HuH-7 (cell line): ENCODE data around the gene CCND1.

Experiments used
- DNase-seq: peaks from one replicate; pipeline ENCODE4 v3.0.0; 2011; ENCODE audit warnings: low spot score

CCND1 gene

DNA sequence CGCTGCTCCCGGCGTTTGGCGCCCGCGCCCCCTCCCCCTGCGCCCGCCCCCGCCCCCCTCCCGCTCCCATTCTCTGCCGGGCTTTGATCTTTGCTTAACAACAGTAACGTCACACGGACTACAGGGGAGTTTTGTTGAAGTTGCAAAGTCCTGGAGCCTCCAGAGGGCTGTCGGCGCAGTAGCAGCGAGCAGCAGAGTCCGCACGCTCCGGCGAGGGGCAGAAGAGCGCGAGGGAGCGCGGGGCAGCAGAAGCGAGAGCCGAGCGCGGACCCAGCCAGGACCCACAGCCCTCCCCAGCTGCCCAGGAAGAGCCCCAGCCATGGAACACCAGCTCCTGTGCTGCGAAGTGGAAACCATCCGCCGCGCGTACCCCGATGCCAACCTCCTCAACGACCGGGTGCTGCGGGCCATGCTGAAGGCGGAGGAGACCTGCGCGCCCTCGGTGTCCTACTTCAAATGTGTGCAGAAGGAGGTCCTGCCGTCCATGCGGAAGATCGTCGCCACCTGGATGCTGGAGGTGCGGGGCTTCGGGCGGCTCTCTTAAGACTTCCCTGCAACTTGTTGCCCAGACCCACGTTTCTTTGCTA, at the start of gene CCND1:
TSS of gene CCND1 (plus strand) at position 162 of the 587 bp plus-strand sequence. CDS start at position 320, 158 bp downstream.
- DNase-seq, result peak; percentile 99

- DNase-seq, result no peak
Measured at GRCh38 chr11:69592986-69593650, 47.8 kb upstream of the CCND1 start.

- no peak for DNase-seq
Measured at GRCh38 chr11:69593851-69594250, 47.1 kb upstream of the CCND1 start.

DNA sequence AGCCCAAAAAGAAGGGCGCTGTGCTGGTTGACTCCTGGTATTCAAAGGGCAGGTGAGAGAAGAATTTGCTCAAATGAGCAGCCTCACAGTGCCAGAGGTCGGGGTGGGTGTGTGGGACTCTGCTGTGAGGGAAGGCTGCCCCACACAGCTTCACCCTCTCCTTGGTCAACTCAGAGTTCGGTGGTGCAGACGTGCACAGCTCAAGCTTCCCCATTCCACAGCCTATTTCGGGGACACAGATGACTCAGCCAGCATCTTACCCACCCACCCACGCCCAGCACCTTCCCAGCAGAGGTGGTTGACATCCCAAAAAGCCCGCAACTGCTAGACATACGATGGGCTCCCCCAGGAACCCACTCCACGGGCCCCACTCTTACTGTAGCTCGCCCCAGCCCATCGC, 46.5 kb upstream of the CCND1 start:
- no peak for DNase-seq

- DNase-seq, result no peak
Measured at GRCh38 chr11:69595805-69596665, 44.9 kb upstream of the CCND1 start.

DNA sequence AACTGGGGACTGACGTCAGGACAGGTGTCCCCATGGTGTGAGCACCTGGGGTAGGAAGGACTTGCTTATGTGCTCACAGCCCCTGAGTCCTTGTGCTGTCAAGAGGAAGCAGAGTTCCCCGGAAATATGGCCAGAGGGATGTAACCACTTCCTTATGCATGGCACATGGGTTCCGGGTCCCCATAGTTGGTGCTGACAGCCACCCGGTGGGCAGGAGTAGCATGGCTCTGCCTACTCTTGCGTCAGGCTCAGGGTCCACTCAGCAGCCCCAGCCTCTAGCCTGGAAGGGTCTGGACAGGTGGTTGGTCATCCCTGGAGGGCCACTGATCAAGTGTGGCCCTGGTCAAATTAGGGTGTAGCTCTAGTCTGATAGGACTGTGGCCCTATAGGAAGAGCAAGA, 42.8 kb upstream of the CCND1 start:
- no peak for DNase-seq

DNA sequence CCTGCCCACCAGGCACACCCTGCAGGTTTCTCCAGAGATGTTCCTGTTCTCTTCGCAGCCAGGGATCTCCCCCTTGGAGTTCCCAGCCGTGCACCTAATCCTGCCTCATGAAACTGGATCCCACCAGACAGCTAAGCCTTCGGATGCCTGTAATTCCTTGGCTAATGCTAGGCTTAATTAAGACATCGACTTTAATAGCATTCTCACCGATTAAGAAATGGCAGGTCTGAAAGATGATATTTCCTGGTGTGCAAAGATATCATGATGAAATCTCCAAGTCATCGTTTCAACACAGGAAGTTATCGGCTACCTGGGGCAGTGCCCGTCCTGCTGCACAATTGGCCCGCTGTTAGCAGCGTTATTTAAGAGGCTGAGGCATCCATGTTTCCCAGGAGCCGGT, 41.5 kb upstream of the CCND1 start:
- DNase-seq, result no peak

GRCh38 chr11:69600001-69600400, 41.0 kb upstream of the CCND1 start:
- no peak for DNase-seq

DNA sequence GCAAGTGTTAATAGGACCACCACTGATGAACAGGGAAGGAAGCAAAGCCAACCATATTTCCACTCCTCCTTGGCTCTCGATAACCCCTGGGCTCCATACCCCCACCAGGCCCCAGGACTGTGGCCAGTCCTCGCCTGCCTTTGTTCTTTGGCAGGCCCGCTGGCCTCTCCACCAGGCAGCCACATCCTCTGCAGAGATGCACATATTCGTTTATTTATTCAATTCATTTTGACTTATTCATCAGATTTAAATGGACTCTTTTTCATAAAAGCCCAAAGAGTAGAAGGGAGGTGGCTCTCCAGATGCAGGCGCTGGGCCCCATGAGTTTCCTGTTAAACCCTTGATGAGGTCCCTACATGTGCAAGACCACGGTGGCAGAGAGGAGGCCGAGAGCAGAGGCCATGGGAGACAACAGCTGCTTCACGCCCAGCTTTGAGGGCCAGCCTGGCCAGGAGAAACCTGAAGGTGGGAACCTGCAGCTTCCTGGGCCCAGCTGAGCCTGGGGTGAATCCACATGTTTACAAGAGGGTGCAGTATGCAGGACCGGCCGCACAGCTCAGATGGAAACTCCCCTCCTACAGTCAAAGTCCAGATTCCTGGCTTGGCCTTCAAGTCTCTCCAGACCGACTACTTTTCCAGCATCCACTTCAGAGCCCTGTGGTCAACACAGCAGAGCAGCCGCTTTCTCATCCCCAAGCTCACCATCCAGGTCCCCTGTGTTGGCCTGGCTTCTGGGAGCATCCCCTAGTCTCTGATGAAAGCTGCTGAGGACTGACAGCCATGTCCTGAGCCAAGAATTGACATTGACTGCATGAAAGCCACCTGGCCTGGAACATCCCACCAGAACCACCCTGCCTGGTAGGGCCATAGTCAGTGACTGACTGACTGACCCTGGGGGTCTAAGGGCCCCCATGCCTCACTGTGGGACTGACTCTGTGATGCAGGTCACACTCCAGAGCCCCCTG, 39.7 kb upstream of the CCND1 start:
- DNase-seq, result peak; percentile 66

DNA sequence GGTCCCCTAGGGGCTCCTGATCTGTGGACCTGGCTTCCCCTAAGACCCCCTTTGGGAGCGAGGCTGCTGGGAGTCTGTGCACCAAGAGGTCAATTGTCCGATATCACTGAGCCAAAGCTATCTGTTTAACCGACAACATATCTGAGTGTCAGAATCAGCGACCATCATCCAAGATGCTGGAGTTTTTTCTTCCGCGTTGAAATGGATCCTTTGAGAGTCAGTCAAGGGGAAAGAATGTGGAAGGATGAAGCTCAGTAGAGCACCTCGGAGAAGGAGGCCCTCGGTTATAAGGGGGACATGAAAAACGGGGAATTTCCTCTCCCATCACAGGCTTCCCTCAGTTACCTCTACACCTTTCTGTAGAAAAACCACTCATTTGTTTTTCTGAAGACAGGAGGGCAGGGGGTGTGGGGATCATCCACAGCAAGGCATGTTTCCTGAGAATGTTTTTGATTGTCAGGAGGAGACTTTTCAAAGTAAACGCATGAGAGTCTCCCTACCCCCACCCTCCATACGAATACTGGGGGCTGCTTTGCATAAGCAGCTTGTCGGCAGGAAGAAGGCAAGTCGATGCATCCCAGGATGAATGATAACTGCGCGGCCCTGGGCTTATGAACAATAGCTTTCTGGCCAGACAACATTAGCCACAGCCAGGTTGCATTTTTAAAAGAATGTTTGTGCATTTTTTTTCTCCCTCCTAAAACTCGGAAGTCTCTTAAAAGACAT, 37.7 kb upstream of the CCND1 start:
- DNase-seq, result no peak

- no peak for DNase-seq
Measured at GRCh38 chr11:69604055-69604454, 36.9 kb upstream of the CCND1 start.

DNA sequence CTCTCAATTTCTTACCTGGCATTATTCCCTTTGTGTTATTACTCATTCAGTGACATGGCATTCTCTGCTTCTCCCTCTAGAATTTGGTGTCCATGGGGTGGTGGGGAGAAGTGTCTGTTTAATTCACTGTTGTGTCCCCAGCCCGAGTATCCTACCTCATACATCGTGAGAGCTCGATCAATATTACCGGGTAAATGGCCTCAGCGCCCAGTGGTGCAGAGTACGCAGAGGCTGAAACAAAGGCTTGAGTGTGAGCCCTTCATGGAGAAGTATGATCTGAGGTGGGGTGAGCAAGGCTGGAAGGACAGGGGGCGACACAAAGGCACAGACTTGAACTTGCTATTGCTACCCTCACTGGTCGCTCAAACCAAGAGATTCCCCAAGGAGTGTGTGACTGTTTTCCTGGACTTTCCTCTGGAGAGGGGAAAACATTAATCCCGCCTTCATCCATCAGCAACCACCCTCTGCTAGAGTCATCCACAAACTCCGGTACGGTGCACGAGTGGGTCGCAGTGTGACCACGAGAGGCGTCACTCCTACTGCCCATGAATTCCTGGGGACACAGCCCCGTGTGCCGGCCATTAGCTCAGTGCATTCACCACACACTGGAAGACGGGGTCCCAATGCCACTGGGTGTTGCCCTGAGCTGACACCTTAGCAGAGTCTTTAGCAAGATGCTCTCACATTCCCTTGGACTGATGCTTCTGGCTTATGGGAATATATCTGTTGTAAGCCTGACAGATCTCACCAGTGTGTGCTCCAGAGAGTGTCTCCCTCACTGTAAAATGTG, 35.0 kb upstream of the CCND1 start:
- no peak for DNase-seq

DNA sequence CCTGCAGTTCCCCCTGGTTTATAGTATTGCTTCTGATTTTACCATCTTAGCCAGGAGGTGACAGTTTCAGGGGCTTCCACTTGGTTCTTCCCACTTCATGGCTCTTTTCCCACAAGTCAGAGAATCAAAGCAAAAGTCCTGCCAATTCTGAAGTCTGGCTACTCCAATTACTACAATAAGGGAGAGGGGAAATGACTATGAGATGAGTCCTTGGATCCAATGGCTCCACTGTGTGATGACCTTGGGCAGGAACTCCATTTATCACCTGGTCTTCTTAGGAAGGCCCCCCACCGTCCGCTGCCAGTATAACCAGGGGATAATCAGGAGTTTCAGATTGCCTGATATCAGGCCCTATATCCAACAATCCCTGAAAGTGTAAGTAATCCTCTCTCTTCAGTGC, 31.6 kb upstream of the CCND1 start:
- no peak for DNase-seq

- DNase-seq, result no peak
Measured at GRCh38 chr11:69611548-69612526, 29.1 kb upstream of the CCND1 start.

- no peak for DNase-seq
Measured at GRCh38 chr11:69613594-69613993, 27.4 kb upstream of the CCND1 start.

DNA sequence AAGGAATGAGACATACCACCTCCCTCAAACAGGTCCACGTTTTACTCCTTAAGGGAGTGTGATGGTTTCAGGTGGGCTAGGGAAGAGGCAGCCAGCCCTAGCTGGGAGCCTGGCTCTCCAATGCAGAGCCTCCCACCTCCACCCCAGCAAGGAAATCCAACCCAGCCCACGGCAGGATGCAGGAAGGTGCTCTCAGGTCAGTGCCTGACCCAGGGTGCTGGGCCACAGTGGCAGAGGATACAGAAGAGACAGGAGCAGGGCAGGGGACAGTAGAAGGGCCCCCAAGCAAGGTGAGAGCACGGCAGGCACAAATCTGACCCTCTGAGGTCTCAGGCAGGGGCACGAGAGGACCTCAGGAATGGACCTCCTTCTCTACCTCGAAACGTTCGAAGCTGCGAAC, 26.9 kb upstream of the CCND1 start:
- DNase-seq, result no peak

DNA sequence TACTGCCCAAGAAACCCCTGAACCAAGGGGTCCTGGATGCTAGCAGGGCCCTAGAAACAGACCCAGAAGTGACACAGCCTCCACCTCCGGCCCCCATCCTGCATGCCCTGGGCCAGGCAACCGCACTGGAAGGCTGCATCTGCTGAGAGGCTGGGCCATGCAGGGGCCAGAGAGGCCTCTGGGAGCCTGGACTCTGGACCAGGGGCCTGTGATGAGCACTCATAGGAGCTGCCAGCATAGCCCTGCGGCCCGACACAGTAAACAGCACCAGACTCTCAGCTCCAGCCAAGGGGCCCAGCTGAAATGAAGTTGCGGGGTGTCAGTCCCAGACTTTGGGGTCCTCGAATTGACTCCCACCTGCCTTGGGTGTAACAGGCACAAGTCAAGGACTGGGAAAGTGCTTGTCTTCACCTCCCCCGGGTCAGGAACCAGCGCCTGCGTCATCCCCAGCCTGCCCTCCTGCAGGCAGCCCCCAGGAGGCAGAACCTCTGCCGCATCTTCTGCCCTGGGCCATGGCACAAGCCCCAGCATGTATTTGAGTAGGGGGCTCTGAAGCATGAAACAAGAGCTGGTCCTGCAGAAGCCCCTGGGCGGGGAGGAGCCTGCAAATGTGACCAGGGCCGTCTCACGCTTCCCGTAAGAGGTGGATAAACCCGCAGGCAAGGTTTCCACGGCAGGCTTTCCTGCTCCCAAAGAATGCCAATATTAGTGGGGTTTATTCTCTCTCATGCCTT, 25.2 kb upstream of the CCND1 start:
- peak; percentile 80 for DNase-seq

DNA sequence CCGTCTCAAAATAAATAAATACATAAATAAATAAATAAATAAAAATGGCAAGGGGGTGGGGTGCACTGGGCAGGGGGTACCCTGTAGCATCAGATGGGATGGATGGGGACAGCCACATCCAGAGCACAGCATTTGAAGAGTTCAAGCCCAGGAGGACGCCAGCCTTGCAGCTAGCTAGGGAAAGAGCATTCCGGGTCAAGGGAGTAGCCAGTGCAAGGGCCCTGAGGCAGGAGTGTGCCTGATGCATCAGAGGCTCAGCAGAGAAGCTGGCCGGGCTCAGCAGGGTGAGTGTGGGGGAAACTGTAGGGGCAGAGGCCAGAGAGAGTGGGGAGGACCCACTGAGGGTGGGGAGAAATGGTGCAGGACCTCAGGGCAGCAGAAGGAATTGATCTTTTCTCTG, 23.7 kb upstream of the CCND1 start:
- no peak for DNase-seq

DNA sequence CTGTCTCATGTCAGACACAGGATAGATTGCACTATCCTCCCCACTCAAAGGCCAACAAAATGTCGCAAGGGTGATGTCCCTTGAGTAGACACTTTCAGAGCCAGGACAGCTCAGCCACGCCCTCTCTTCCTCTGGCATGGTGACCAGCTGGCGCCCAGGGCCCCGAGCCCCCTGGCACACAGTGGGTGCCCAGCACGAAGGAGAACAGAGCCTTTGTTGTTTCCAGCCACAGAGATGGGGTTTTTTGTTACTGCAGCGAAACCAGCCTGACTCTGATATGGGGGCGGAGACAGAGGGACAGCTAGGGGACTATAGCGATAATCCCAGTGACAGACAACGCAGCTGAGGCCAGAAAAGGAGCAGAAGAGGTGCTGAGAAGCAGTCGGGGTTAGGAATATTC, 23.3 kb upstream of the CCND1 start:
- no peak for DNase-seq
